SKM-1 (cell line): Measurements from ENCODE around the gene PRPF38B.
"Not testable (repeated sequence)": the region's sequence is repeated elsewhere in the genome, so short reads cannot be mapped to it uniquely, and the experiment has no call there.

Source experiments
- DNase-seq: peaks from one replicate; lab custom pipeline; 2025; ENCODE audit not compliant: unreplicated experiment; lab: John Stamatoyannopoulos, UW

PRPF38B gene

DNA sequence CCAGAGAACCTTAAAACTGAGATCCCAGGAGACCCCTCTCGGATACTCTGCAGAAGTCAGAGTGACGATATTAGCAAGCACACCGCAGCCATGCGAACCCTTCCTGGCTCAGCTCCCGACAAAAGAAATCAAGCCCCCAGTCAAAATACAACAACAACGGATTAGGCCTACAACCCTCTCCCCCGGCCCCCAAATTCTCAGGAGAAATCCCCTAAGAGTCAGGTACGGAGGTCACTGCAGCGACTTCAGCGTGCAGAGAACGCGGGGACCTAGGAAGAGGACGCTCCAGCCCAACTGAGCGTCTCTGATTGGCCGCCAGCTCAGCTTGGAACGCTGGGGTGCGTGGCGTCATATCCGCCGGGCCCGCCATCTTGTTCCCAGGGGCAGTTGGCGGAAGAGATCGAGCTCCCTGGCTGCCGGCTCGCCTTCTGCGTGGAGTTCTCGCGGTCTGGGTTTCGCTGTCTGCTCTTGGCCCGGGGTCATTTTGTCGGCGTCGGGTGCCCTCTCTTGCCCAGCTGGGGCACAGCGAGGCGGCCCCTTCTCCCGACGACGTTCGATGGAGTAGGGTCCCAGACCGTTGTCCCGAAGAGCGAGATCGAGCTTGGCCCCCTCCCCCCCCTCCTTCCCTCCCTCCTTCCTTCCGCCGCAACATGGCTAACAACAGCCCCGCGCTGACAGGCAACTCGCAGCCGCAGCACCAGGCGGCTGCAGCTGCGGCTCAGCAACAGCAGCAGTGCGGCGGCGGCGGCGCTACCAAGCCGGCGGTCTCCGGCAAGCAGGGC lies at the start of gene PRPF38B:
TSS of gene PRPF38B (plus strand) at position 369 of the 782 bp plus-strand sequence. CDS start at position 651, 282 bp downstream.
- peak; percentile 72 for DNase-seq

- DNase-seq = peak; percentile 48
These were observed 48.4 kb upstream of the PRPF38B start for GRCh38 chr1:108643492-108644335.

DNA sequence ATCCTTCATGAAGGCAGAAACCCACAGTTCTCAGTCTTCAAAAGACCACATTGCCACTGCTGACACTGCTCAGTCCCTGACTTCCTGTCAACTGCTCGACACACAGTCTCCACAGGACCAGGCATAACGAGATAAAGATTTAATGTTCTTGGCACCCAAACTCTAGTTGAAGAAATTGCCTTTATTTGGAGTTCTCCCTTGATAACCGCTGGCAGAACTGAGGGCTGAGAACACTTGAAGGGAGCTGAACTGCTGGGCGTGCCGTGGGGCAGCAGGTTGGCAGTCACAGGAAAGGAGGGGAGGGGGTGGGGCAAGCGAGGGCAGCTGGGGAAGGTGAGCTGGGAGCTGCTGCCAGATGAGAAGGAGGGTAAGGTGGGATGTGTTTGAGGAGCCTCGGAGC lies 47.1 kb upstream of the PRPF38B start:
- no peak for DNase-seq

GRCh38 chr1:108645564-108646184 lies 46.4 kb upstream of the PRPF38B start:
- DNase-seq = no peak

DNA sequence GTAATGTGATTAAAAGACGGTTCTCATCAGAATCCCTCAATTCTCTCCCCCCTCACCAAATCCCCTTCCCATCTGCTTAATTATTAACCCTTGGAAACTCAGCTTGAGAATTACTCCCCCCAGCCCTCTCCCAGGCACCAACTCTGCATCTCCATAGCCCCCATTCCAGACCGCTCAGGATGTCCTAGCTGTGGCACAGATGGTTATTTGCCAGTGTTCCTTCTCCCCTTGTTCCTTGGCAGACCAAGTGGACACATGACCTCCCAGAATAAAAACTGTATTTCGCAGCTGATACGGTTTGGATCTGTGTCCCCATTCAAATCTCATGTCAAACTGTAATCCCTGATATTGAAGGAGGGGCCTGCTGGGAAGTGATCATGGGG lies 45.9 kb upstream of the PRPF38B start:
- DNase-seq = no peak

DNA sequence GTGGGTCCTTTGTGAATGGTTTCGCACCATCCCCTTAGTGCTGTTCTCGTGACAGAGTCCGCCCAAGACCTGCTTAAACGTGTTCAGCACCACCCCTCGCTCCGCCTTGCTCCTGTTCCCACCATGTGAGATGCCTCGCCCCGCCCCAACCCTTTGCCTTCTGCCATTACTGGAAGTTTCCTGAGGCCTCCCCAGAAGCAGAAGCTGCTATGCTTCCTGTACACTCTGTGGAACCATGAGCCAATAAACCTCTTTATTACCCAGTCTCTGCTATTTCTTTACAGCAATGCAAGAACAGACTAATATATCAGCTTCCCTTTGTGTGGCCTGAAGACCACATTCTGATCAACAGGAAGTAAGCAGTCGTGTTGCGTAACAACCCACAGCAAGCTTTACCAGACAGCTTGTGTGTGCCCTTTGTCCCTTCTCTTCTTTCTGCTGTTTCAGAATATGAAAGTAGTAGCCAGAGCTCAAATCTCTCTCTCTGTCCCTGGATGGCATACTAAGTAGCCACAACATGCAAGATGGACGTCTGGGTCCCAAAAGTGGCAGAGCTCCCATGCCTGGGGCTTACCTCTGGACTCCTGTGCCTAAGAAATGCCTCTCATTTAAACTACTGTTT lies 45.4 kb upstream of the PRPF38B start:
- DNase-seq = peak; percentile 99

DNA sequence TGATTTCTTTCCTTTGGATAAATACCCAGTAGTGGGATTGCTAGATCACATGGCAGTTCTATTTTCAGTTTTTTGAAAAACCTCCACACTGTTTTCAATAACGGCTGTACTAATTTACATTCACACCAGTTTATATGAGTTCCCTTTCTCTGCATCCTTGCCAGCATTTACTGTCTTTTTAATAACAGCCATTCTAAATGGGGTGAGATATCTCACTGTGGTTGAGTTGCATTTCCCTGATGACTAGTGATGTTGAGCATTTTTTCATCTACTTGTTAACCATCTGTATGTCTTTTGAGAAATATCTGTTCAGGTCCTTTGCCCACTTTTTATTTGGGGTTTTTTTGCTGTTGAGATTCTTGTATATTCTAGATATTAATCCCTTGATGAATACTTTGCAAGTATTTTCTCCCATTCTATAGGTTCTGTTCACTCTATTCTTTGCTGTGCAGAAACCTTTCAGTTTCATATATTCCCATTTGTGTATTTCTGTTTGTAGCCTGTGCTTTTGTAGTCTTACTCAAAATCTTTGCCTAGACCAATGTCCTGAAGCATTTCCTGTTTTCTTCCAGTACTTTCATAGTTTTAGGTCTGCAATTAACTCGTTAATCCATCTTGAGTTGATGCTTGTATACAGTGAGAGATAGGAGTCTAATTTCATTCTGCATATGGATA lies 38.5 kb upstream of the PRPF38B start:
- DNase-seq = no peak

DNA sequence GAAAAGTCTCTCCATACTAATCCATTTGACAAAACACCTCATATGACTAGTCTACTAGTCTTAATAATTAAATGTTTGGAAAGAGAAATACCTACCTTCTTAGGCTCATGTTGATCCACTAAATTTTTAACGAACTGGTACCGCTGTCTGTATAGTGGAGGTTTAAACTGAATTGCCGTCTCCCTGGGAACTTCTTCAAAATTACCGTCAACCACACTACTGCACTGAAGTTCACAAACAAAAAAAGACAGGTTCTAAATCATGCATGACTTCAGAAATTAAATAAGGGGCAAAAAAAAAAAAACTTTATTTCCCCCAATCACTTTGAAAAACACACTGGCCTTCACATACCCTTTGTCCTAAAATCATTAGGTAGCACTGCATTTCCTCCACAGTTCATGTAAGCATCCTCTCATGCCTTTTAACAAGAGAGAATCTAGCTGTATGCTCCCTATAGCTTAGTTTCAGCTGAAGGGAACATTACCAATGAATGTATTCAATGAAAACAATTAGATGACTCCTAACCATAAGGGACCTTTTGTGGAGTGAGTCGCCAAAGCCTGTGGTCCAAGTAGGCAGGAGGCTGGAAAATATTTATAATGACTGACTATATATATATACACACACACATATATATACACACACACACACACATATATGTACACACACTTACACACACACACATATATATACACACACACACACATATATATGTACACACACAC lies 34.6 kb upstream of the PRPF38B start:
- DNase-seq = no peak

- DNase-seq = no peak
These were observed 31.0 kb upstream of the PRPF38B start, which contains the start of gene HENMT1 for GRCh38 chr1:108661030-108661609. Gene HENMT1, minus strand, starts transcription at chr1:108661093. Its CDS starts 1,209 bp downstream, at chr1:108659884.

GRCh38 chr1:108663074-108663473 lies 29.0 kb upstream of the PRPF38B start:
- DNase-seq = no peak

DNA sequence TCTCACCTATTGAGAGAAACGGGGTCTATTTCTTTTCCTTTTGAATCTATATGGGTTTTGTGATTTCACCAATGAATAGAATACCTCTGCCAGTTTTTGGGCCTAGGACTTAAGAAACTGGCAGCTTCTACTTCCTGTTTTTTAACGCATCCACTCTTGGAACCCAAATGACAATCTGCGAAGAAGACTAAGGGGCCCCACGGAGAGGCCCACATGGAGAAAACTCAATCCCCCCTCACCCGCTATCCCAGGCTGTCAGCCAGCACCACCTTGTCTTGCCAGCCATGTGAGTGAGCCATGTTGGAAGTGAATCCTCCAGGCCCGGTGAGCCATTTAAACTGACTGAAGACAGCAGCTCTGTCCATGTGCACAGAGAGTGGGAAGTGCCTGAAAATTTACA lies 27.6 kb upstream of the PRPF38B start:
- DNase-seq = no peak

- no peak for DNase-seq
These were observed 27.0 kb upstream of the PRPF38B start for GRCh38 chr1:108665067-108665466.

GRCh38 chr1:108665771-108666170 lies 26.3 kb upstream of the PRPF38B start:
- no peak for DNase-seq

DNA sequence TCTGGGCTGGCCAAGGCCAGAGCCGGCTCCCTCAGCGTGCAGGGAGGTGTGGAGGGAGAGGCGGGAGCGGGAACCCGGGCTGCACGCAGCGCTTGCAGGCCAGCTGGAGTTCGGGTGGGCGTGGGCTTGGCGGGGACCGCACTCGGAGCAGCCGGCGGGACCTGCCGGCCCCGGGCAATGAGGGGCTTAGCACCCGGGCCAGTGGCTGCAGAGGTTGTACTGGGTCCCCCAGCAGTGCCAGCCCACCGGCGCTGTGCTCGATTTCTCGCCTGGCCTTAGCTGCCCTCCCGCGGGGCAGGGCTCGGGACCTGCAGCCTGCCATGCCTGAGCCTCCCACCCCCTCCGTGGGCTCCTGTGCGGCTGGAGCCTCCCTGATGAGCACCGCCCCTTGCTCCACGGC lies 24.7 kb upstream of the PRPF38B start:
- DNase-seq = not testable (repeated sequence)

DNA sequence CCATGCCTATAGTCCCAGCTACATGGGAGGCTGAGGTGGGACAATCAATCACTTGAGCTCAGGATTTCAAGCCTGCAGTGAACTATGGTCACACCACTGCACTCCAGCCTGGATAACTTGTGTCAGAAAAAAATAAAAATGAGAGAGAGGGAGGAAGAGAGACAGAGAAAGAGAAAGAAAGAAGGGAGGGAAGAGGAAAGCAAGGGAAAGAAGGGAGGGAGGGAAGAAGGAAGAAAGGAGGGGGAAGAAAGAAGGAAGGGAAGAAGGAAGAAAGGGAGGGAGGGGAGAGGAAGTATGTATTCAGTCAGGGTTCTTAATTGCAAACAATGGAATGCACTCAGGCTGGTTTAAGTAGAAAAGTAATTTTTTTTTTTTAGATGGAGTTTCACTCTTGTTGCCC lies 23.3 kb upstream of the PRPF38B start:
- no peak for DNase-seq

DNA sequence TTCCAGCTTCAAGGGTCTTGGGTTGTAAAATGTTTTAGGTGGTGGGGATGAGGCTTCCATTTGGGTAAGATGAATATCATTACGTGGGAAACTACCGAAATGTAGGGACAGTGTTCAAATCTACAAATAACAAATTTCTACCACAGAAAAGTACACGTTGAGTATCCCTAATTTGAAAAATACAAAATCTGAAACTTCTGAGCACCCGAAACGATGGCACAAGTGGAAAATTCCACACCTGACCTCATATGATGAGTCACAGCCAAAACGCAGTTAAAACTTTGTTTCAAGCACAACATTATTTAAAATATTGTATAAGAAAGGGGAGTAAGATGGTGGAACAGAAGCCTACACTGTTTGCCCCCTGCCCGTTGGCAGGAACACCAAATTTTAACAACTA lies 22.4 kb upstream of the PRPF38B start:
- DNase-seq = no peak

- DNase-seq = no peak
These were observed 21.9 kb upstream of the PRPF38B start for GRCh38 chr1:108670131-108670773.

DNA sequence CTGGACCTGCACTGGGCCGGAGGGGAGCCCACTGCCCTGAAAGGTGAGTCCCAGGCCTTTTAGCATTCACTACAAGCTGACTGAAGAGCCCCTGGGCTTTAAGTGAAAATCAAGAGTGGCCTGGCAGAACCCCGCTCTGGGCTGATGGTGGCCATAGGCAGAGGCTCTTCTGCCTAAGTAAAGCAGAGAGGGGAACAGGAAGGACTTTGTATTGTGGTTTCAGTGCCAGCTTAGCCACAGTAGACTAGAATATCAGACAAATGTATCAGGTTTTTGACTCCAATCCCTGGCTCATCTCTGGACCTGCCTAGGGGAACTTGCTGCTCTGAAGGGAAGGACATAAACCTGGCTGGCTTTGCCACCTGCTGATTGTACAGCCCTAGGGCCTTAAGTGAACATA lies 21.0 kb upstream of the PRPF38B start:
- no peak for DNase-seq

DNA sequence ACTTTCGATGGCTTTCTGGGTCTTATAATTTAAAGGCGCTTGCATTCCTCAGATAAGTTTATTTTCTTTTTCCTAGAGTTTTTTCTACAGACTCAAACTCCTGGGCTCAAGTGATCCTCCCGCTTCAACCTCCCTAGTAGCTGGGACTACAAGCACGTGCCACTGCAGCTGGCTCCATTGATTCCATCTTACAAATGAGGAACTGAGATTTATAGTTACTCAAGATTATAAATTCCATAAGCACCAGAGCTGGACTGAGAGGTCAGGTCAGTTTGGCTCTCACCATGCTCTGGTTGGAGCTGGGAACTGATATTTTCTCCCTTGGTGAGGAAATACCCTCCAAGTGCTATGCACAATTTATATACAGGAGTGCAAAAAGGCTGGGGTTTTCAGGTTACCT lies 13.4 kb upstream of the PRPF38B start:
- no peak for DNase-seq
